ENCODE measurements around the gene SPTY2D1. TPM values are rescaled to one million over a fixed set of nuclear protein-coding genes. Genes with fewer than 3 reads are reported as not detected.
"Not testable (repeated sequence)": the region's sequence is repeated elsewhere in the genome, so short reads cannot be mapped to it uniquely, and the experiment has no call there.

Gene SPTY2D1
- total RNA-seq, 1 donor = 20.5 TPM

GRCh38 chr11:18623707-18624106 is 10.4 kb downstream of the SPTY2D1 start:
- no peak for DNase-seq (ENCODE audit: low read depth in 2 of 3, low spot score in 2 of 3)

- no peak for DNase-seq (ENCODE audit: low read depth in 2 of 3, low spot score in 2 of 3)
These were observed 15.7 kb downstream of the SPTY2D1 start for GRCh38 chr11:18618342-18619025.

- peak; percentile 23 to 65 (median 36) for DNase-seq (ENCODE audit: low read depth in 2 of 3, low spot score in 2 of 3)
These were observed 16.3 kb downstream of the SPTY2D1 start for GRCh38 chr11:18617688-18618341.

GRCh38 chr11:18615628-18616392 is 18.3 kb downstream of the SPTY2D1 start:
- DNase-seq (ENCODE audit: low read depth in 2 of 3, low spot score in 2 of 3) = peak in 2 of 3 donors; percentile 41 to 82

GRCh38 chr11:18614667-18615066 is 19.5 kb downstream of the SPTY2D1 start:
- DNase-seq (ENCODE audit: low read depth in 2 of 3, low spot score in 2 of 3) = no peak

GRCh38 chr11:18612394-18612793 is 21.7 kb downstream of the SPTY2D1 start:
- DNase-seq (ENCODE audit: low read depth in 2 of 3, low spot score in 2 of 3) = no peak

GRCh38 chr11:18611196-18611595 is 22.9 kb downstream of the SPTY2D1 start:
- no peak for DNase-seq (ENCODE audit: low read depth in 2 of 3, low spot score in 2 of 3)

- DNase-seq (ENCODE audit: low read depth in 2 of 3, low spot score in 2 of 3) = no peak
These were observed 25.8 kb downstream of the SPTY2D1 start for GRCh38 chr11:18608376-18608775.

- DNase-seq (ENCODE audit: low read depth in 2 of 3, low spot score in 2 of 3) = no peak
These were observed 33.1 kb downstream of the SPTY2D1 start for GRCh38 chr11:18600915-18601569.

- DNase-seq (ENCODE audit: low read depth in 2 of 3, low spot score in 2 of 3) = no peak
These were observed 34.4 kb downstream of the SPTY2D1 start, which contains the start of gene MISFA for GRCh38 chr11:18599739-18600230. Gene MISFA (plus strand): TSS chr11:18599789. CDS start chr11:18599929, 140 bp downstream.

- no peak for DNase-seq (ENCODE audit: low read depth in 2 of 3, low spot score in 2 of 3)
These were observed 39.0 kb downstream of the SPTY2D1 start for GRCh38 chr11:18594999-18595749.

GRCh38 chr11:18594088-18594487 is 40.1 kb downstream of the SPTY2D1 start:
- not testable (repeated sequence) for DNase-seq (ENCODE audit: low read depth in 2 of 3, low spot score in 2 of 3)

GRCh38 chr11:18590571-18590970 is 43.6 kb downstream of the SPTY2D1 start:
- DNase-seq (ENCODE audit: low read depth in 2 of 3, low spot score in 2 of 3) = no peak

GRCh38 chr11:18588297-18589252 is 45.6 kb downstream of the SPTY2D1 start, which contains the start of gene UEVLD:
Gene UEVLD (minus strand): TSS chr11:18588734. CDS start chr11:18588654, 80 bp downstream.
- DNase-seq (ENCODE audit: low read depth in 2 of 3, low spot score in 2 of 3) = peak; percentile 31 to 54 (median 37)

- no peak for DNase-seq (ENCODE audit: low read depth in 2 of 3, low spot score in 2 of 3)
These were observed 52.3 kb downstream of the SPTY2D1 start for GRCh38 chr11:18581825-18582224.

GRCh38 chr11:18580113-18580766 is 53.9 kb downstream of the SPTY2D1 start:
- DNase-seq (ENCODE audit: low read depth in 2 of 3, low spot score in 2 of 3) = no peak

- peak in 2 of 3 donors; percentile 3 to 36 for DNase-seq (ENCODE audit: low read depth in 2 of 3, low spot score in 2 of 3)
These were observed 55.1 kb downstream of the SPTY2D1 start for GRCh38 chr11:18578975-18579598.

- no peak for DNase-seq (ENCODE audit: low read depth in 2 of 3, low spot score in 2 of 3)
These were observed 58.8 kb downstream of the SPTY2D1 start for GRCh38 chr11:18575361-18575760.
